ENCODE results near the gene ANO9.

The ANO9 gene

DNA sequence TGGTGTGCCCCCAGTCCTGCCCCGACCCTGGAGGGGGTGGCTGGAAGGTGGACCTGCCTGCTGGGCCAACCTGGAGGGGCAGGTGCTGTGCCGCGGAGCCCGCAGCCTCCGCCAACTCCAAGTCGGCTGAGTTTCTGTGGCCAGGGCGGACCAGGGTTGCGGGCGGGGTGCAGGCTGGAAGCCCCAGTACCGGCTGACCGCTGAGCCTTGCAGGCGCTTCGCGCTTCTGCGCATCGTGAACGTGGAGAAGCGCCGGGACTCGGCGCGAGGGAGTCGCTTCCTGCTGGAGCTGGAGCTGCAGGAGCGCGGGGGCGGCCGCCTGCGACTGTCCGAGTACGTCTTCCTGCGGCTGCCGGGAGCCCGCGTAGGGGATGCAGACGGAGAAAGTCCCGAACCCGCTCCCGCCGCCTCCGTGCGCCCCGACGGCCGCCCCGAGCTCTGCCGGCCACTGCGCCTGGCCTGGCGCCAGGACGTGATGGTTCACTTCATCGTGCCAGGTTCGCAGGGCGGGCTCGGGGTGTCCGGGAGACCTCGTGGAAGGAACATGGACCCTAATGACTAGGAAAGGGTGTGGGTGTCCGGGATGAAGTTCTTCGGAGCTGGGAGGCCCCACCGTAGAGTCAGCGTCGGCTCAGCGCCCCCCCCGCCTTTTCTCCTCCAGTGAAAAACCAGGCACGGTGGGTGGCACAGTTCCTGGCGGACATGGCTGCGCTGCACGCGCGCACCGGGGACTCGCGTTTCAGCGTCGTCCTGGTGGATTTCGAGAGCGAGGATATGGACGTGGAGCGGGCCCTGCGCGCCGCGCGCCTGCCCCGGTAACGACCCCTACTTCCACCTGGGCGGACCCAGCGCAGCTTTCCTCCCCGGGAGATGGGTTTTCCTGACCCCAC lies 62.4 kb downstream of the ANO9 start:
- no peak for TF ChIP-seq EZH2 (IDR thresholded peaks at IDR 0.05; ENCODE audit: borderline replicate concordance, low read length)
- H3K27ac ChIP-seq (ENCODE audit: low read depth, low read length, poor library complexity, severe bottlenecking), result no peak overlapping the region
- H3K4me1 ChIP-seq (ENCODE audit: insufficient read depth, low read length, severe bottlenecking), result no peaks in the 10 kb centered on the region
- no peaks in the 10 kb centered on the region for H3F3A ChIP-seq (ENCODE audit: insufficient read depth, low read length)
- no peaks in the 10 kb centered on the region for H3K79me2 ChIP-seq (ENCODE audit: insufficient read depth, low read length)
- H2AFZ ChIP-seq (ENCODE audit: low read length), result no peak overlapping the region
- H3K27me3 ChIP-seq (ENCODE audit: insufficient read depth, low read length), result 0 out of 2 replicates have a peak, but pooled peaks cover 5% of the 10 kb centered on the region
- H4K20me1 ChIP-seq (ENCODE audit: insufficient read depth, low read length), result no peaks in the 10 kb centered on the region
- H3K9ac ChIP-seq (ENCODE audit: low read length), result no peak overlapping the region
- H3K4me2 ChIP-seq (ENCODE audit: low read length), result no peak overlapping the region
- H3K4me3 ChIP-seq (ENCODE audit: low read depth, low read length, poor library complexity, severe bottlenecking), result no peak overlapping the region
- H3K9me2 ChIP-seq (ENCODE audit: low read depth, low read length), result no peaks in the 10 kb centered on the region
- no peaks in the 10 kb centered on the region for H3K9me3 ChIP-seq (ENCODE audit: low read length)
- no peaks in the 10 kb centered on the region for H3K36me3 ChIP-seq (ENCODE audit: insufficient read depth, low read length)

GRCh38 chr11:377883-378500 lies 63.8 kb downstream of the ANO9 start:
- Histone ChIP-seq H3K27me3 (ENCODE audit: insufficient read depth, low read length) (no peaks in the 10 kb centered on the region), H3K9me3 (ENCODE audit: low read length) (no peaks in the 10 kb centered on the region)

GRCh38 chr11:377174-377865 lies 64.5 kb downstream of the ANO9 start:
- Histone ChIP-seq H3K27ac (ENCODE audit: low read depth, low read length, poor library complexity, severe bottlenecking) (no peak overlapping the region), H3K9ac (ENCODE audit: low read length) (no peak overlapping the region), H3K4me3 (ENCODE audit: low read depth, low read length, poor library complexity, severe bottlenecking) (no peak overlapping the region), H3K79me2 (ENCODE audit: insufficient read depth, low read length) (no peaks in the 10 kb centered on the region), H3K9me3 (ENCODE audit: low read length) (no peaks in the 10 kb centered on the region), H3K36me3 (ENCODE audit: insufficient read depth, low read length) (no peaks in the 10 kb centered on the region), H3F3A (ENCODE audit: insufficient read depth, low read length) (no peaks in the 10 kb centered on the region), H3K9me2 (ENCODE audit: low read depth, low read length) (no peaks in the 10 kb centered on the region), H4K20me1 (ENCODE audit: insufficient read depth, low read length) (no peaks in the 10 kb centered on the region), H3K27me3 (ENCODE audit: insufficient read depth, low read length) (no peaks in the 10 kb centered on the region), H2AFZ (ENCODE audit: low read length) (no peak overlapping the region), H3K4me1 (ENCODE audit: insufficient read depth, low read length, severe bottlenecking) (no peaks in the 10 kb centered on the region), H3K4me2 (ENCODE audit: low read length) (no peak overlapping the region)
- no peak for TF ChIP-seq EZH2 (IDR thresholded peaks at IDR 0.05; ENCODE audit: borderline replicate concordance, low read length)

More at GRCh38 chr11:377883-378500, 63.8 kb downstream of the ANO9 start:
- H4K20me1 ChIP-seq (ENCODE audit: insufficient read depth, low read length), result no peaks in the 10 kb centered on the region
- TF ChIP-seq EZH2 (IDR thresholded peaks at IDR 0.05; ENCODE audit: borderline replicate concordance, low read length) (no peak), CTCF (IDR thresholded peaks at IDR 0.05; ENCODE audit: low read length) (no peak)
- H3K79me2 ChIP-seq (ENCODE audit: insufficient read depth, low read length), result no peaks in the 10 kb centered on the region
- H2AFZ ChIP-seq (ENCODE audit: low read length), result no peak overlapping the region
- H3K4me2 ChIP-seq (ENCODE audit: low read length), result no peak overlapping the region
- H3K4me3 ChIP-seq (ENCODE audit: low read depth, low read length, poor library complexity, severe bottlenecking), result no peak overlapping the region
- no peak overlapping the region for H3K9ac ChIP-seq (ENCODE audit: low read length)
- no peaks in the 10 kb centered on the region for H3K9me2 ChIP-seq (ENCODE audit: low read depth, low read length)
- no peaks in the 10 kb centered on the region for H3K36me3 ChIP-seq (ENCODE audit: insufficient read depth, low read length)
- no peaks in the 10 kb centered on the region for H3F3A ChIP-seq (ENCODE audit: insufficient read depth, low read length)
- H3K27ac ChIP-seq (ENCODE audit: low read depth, low read length, poor library complexity, severe bottlenecking), result no peak overlapping the region
- H3K4me1 ChIP-seq (ENCODE audit: insufficient read depth, low read length, severe bottlenecking), result no peaks in the 10 kb centered on the region

All from OCI-LY1 (cell line).